Tibial artery (tissue), 4 donors: Measurements from ENCODE around the gene PRRT2.

Experiments used
- DNase-seq, 2 donors: peaks; one replicate each; pipeline ENCODE4 v3.0.0-alpha.2; 2019
- H3K27ac ChIP-seq, 2 donors: fragments of 200-600 bp; sonication (generic) in 1 of 2; 1 replicate in 1 of 2; 2 replicates in 1 of 2; pipeline ENCODE4 v1.5.1; 2018 to 2019; ENCODE audit warnings: mild to moderate bottlenecking in 1 of 2
- H3K27me3 ChIP-seq, 2 donors: fragments of 200-600 bp; sonication (generic) in 1 of 2; one replicate each; pipeline versions ENCODE4 v1.5.1 to v1.6.0; 2016 to 2019
- H3K36me3 ChIP-seq, 3 donors: fragments of 200-600 bp; sonication (generic) in 2 of 3; one replicate each; pipeline ENCODE4 v1.5.1; 2016 to 2019; ENCODE audit warnings: mild to moderate bottlenecking in 2 of 3
- H3K4me1 ChIP-seq, 4 donors: fragments of 200-600 bp; sonication (generic) in 2 of 4; 1 replicate in 3 of 4; 2 replicates in 1 of 4; pipeline ENCODE4 v1.5.1; 2016 to 2019
- H3K4me3 ChIP-seq, 2 donors: fragments of 200-600 bp; sonication (generic) in 1 of 2; 1 replicate in 1 of 2; 2 replicates in 1 of 2; pipeline ENCODE4 v1.5.1; 2018 to 2019; ENCODE audit warnings: mild to moderate bottlenecking in 2 of 2
- H3K9me3 ChIP-seq, 3 donors: fragments of 200-600 bp; sonication (generic) in 1 of 3; one replicate each; pipeline ENCODE4 v1.5.1; 2016 to 2019
- intact Hi-C: fragments of 100-400 bp; cut with DNase I; formaldehyde crosslinking; loops from one replicate; pipeline ENCODE4 v1.15.0; 2023; ENCODE audit warnings: low total_unique reads
- TF ChIP-seq, protein P1 (sequence below), 2 experiments: fragments of 200-600 bp in 1 of 2; fragments of 450-650 bp in 1 of 2; IDR thresholded peaks; one replicate each; pipeline ENCODE4 v1.5.1; 2017 to 2019; ENCODE audit warnings: antibody characterized with exemption in 2 of 2, mild to moderate bottlenecking in 1 of 2, moderate library complexity in 1 of 2

The PRRT2 gene

DNA sequence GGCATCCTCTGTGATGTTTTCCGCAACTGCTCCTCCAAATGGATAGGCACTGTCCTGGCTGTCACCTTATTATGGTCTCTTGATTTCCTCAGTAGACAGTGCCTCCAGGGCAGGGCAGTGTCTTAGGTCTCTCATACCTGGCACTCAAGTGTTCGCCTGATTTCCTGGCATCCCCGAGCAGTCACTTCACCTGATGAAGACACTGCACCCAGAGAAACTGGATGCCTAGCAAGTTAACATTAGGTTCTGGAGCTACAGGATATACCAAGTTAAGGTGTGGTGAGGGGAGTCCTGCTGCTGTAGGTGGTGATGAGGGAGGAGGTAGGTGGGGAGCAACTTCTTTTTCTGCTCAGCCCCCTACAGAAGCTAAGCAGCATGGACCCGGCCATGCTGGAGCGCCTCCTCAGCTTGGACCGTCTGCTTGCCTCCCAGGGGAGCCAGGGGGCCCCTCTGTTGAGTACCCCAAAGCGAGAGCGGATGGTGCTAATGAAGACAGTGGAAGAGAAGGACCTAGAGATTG, 9.5 kb upstream of the PRRT2 start:
- Histone ChIP-seq H3K27ac (no peak overlapping the region), H3K36me3 (peaks cover 18 to 42% (median 30%) of the 10 kb centered on the region in 3 donors), H3K4me1 (peaks cover 0 to 15% (median 11%) of the 10 kb centered on the region in 4 donors), H3K27me3 (no peaks in the 10 kb centered on the region), H3K9me3 (no peaks in the 10 kb centered on the region), H3K4me3 (no peak overlapping the region)
- TF ChIP-seq, protein P1, sequence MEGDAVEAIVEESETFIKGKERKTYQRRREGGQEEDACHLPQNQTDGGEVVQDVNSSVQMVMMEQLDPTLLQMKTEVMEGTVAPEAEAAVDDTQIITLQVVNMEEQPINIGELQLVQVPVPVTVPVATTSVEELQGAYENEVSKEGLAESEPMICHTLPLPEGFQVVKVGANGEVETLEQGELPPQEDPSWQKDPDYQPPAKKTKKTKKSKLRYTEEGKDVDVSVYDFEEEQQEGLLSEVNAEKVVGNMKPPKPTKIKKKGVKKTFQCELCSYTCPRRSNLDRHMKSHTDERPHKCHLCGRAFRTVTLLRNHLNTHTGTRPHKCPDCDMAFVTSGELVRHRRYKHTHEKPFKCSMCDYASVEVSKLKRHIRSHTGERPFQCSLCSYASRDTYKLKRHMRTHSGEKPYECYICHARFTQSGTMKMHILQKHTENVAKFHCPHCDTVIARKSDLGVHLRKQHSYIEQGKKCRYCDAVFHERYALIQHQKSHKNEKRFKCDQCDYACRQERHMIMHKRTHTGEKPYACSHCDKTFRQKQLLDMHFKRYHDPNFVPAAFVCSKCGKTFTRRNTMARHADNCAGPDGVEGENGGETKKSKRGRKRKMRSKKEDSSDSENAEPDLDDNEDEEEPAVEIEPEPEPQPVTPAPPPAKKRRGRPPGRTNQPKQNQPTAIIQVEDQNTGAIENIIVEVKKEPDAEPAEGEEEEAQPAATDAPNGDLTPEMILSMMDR (IDR thresholded peaks at IDR 0.05): no peak
- no peak for DNase-seq
- intact Hi-C loops: no loop called here

DNA sequence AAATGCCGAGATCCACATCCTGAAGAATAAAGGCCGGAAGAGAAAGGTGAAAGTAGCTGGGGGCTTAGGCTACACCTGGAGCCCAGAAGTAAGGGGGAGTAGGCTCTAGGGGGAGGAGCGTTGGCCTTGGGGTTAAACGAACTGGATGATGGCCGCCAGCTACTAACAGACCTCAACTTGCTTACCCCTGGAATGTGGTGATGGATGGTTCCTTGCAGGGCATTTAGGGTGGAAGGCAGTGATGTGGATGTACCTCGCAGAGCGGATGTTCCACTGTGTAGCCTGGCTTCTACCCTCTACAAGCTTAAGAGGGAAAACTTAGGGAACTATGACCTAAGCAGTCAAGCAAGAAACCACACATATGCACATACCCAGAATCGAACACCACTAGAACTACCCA, 8.0 kb upstream of the PRRT2 start:
- H3K36me3 ChIP-seq: peaks cover 17 to 34% (median 20%) of the 10 kb centered on the region in 3 donors
- no peak overlapping the region for H3K4me3 ChIP-seq
- H3K9me3 ChIP-seq: no peaks in the 10 kb centered on the region
- peaks cover 8 to 31% (median 23%) of the 10 kb centered on the region in 4 donors for H3K4me1 ChIP-seq
- H3K27me3 ChIP-seq: no peaks in the 10 kb centered on the region
- intact Hi-C loops: no loop called here
- peak overlapping the region; percentile 90 to 97 for H3K27ac ChIP-seq
- TF ChIP-seq, protein P1 (IDR thresholded peaks at IDR 0.05): no peak
- DNase-seq: no peak

DNA sequence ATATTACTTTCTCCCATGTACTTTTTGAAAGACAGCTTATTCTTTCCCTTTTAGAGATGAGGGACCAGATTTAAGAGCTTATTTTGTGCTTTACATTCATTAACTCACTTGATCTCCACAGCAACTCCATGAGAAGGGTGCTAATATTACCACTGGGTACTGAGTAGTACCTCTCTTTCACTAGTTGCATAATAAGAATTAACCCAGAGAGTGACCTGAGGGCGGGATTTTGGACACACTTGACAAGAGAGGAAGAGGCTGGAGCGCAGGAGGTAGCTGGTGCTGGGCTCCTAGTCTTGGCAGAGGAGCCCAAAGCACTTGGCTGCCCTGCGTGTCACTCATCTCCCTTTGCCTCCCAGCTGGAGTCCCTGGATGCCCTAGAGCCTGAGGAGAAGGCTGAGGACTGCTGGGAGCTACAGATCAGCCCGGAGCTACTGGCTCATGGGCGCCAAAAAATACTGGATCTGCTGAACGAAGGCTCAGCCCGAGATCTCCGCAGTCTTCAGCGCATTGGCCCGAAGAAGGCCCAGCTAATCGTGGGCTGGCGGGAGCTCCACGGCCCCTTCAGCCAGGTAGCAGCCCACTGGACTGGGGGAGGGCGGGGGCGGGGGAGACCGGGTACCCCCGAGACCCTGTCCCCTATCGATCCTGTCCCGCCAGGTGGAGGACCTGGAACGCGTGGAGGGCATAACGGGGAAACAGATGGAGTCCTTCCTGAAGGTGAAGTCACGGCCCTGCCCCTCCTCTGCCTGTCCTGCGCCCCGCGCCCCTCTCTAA, 7.3 kb upstream of the PRRT2 start:
- Histone ChIP-seq H3K27ac (peak overlapping the region; percentile 90 to 97), H3K9me3 (no peaks in the 10 kb centered on the region), H3K4me1 (peaks cover 10 to 37% (median 30%) of the 10 kb centered on the region in 4 donors), H3K36me3 (peaks cover 17 to 34% (median 20%) of the 10 kb centered on the region in 3 donors), H3K4me3 (peak overlapping the region; percentile 72 to 88), H3K27me3 (no peaks in the 10 kb centered on the region)
- intact Hi-C loops: no loop called here
- TF ChIP-seq, protein P1 (IDR thresholded peaks at IDR 0.05): no peak
- DNase-seq: peak; percentile 65 to 84

DNA sequence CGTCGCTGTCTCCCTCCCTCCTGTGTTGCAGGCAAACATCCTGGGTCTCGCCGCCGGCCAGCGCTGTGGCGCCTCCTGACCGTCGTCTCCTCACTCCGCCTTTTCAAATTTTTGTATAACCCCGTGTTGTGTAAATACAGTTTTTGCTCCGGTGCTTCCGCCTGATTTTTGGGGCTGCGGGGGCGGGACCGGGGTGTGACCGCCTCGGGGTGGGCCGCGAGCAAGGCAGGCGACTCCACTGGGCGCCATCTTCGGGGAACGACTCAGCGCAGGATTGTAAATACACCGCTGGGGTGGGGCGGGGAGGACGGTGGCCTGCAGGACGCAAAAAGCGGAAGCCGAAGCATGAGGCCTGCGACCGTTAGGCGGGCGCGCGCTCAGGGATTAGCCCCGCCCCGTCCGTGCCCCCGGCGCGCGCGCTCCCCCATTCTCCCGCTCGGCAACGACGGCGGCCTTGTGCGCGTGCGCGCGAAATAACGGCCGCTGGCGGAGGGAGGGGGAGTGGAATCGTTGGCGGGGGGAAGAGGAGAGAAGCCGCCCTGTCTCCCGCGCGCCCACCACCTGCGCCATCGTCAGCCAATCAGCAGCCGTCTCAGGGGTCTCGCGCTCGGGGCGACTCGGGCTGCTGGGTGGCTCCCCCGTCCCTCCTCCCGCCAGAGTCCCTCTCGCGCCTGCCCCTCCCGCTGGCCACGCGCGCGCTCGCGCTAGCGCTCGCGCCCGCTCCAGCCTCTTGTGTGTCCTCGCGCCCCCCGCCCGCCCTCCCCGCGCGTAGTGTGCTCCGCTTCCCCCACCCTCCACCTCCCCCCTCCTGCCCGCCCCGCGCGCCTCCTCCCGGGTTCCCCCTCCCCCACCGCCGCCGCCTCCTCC, 6.5 kb upstream of the PRRT2 start:
- Histone ChIP-seq H3K27ac (peak overlapping the region; percentile 90 to 97), H3K4me1 (peaks cover 11 to 45% (median 38%) of the 10 kb centered on the region in 4 donors), H3K9me3 (no peaks in the 10 kb centered on the region), H3K36me3 (peaks cover 12 to 34% (median 13%) of the 10 kb centered on the region in 3 donors), H3K4me3 (peak overlapping the region; percentile 72 to 88), H3K27me3 (no peaks in the 10 kb centered on the region)
- intact Hi-C loops: no loop called here
- peak; percentile 97 to 99 for DNase-seq
- TF ChIP-seq, protein P1 (IDR thresholded peaks at IDR 0.05): peak in 1 of 2 experiments; percentile 18

DNA sequence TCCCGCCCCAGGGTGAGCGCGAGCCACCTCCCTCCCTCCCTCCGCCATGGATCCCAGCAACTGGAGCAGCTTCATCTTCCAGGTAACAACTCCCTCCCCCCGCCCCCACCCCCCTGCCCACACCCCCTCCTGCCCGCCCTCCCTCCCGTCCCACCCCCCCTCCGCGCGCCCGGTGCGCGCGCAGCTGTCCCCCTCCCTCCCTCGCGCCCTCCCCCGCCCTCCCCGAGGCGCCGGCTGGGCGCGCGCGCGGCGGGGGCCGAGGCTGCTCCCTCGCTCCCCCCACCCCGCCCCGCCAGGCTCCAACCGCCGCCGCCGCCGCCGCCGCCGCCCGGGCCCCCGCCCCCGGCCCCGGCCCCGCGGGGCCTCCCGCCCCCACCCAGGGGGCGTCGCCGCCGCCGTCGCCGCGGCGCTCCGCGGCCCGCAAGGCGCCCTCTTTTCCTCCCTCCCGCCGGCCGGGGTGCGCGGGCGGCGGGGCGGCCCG, 5.9 kb upstream of the PRRT2 start, which contains the start of gene MAZ:
Gene MAZ (plus strand): TSS at position 431 of the 481 bp plus-strand sequence. CDS start 173 bp downstream, outside the sequence.
- Histone ChIP-seq H3K27me3 (no peaks in the 10 kb centered on the region), H3K4me3 (peak within 1 kb of the TSS; percentile 73 to 88), H3K9me3 (no peaks in the 10 kb centered on the region), H3K4me1 (peaks cover 17 to 51% (median 44%) of the 10 kb centered on the region in 4 donors), H3K36me3 (peaks cover 11 to 27% (median 13%) of the 10 kb centered on the region in 3 donors), H3K27ac (peak within 1 kb of the TSS; percentile 90 to 97)
- TF ChIP-seq, protein P1 (IDR thresholded peaks at IDR 0.05): no peak
- no peak for DNase-seq
- intact Hi-C loops: no loop called here
